ENCODE measurements around the gene GPR15.

The GPR15 gene

DNA sequence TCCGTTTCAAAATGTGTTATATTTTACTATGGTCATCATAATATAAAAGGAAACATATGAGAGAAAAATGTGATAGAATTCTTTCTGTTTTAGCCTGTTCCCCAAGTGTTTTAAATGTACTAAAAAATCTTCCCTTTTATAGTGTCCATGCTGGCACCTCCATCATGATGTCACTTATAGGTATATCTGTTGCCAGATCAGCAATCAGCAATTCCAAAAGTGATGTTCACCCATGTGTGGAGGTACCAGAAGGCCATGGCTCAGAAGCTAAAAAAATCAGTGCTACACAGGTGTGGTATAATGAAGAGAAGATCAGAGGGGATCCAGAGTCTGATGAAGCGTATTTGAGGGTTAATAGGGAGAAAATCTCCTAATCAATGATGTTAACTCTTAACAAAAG lies 1.1 kb upstream of the GPR15 start:
- no peak for DNase-seq (ENCODE audit: low read depth)

GRCh38 chr3:98532275-98532637 lies 478 bp downstream of the GPR15 start:
- no peak for DNase-seq (ENCODE audit: low read depth)

DNA sequence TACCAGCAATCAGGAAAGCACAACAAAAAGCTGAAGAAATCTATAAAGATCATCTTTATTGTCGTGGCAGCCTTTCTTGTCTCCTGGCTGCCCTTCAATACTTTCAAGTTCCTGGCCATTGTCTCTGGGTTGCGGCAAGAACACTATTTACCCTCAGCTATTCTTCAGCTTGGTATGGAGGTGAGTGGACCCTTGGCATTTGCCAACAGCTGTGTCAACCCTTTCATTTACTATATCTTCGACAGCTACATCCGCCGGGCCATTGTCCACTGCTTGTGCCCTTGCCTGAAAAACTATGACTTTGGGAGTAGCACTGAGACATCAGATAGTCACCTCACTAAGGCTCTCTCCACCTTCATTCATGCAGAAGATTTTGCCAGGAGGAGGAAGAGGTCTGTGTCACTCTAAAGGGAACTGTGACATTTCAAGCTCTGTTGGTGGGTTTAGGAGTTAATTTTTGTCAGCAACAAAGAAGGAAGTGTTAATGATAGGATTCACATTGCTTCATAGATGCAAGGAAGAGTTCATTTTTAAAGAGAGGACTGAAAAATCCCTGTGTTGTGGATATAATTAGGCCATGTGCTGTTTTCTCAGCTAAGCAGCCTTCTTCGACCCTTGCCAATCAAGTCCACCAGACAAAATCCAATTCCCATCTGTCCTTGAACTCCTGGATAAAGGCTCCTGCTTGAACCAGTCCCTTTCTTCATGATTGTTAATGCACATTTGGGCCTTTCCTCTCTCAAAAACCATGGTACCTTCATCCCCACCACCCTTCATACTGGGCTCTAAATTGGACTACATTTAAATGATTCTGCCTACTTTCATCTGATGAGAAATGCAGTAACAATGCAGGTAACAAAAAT lies 1.2 kb downstream of the GPR15 start:
- DNase-seq (ENCODE audit: low read depth): no peak

DNA sequence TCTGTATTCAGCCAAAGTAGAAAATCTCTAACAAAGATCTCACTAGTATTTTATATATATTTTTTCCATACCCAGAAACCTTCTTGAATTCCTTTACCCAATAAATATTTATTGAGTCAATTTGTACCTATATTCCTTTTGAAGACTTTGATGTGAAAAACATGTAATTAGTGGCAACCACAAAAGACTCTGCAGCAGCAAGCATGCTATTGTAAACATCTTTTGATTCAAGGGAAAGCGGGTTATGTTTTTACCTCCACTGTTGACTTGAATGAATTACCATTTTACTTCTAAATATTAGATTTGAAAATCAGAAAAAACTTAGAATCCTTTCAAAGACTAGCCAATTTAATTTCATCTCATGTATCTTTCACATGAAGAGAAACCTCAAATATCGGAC lies 2.4 kb downstream of the GPR15 start:
- no peak for DNase-seq (ENCODE audit: low read depth)

- DNase-seq (ENCODE audit: low read depth): no peak
Measured at GRCh38 chr3:98534734-98535133, 3.0 kb downstream of the GPR15 start.

DNA sequence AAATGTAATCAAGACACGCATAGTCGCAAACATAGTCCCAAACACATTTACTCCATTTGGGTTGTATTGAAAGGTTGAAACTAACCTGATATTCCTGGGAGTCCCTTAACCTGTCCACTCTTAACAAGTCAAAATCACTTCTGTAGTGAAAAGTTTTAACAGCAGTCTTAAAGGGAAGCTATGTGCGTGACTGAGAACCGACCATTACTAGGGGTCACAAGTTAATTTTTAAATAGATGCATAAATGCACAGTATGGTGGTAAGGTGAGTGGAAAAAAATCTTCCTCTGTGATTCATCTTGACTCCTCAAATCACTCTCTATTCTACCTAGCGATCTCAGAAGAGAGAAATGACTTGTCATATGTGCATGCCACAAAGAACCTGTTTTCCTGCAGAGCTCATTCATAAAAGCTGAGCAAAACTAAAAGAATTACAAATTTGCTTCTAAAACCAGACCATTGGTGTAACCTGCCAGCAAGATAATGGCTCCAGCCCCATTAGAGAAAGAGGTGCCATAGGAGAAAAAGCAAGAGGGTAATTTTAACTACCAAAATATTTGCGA lies 4.8 kb downstream of the GPR15 start:
- DNase-seq (ENCODE audit: low read depth): no peak

DNA sequence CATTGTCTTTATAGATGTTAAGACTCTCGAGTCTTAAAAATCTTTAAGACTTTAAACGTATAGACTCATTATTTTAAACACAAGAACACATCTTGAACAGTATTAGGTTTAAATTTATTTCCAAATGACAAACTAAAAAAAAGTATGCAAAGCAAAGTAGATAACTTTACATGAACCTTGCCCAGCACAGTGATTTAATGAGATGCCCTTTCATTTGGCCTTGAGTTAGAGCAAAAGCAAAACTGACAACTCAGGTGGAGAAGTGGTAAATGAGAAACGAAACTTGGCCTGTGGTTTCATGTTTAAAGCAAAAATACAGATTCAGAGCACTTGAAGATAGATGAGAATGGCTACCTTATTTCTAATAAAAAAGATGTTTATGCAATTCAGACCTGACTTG lies 8.6 kb downstream of the GPR15 start:
- DNase-seq (ENCODE audit: low read depth): no peak

- no peak for DNase-seq (ENCODE audit: low read depth)
Measured at GRCh38 chr3:98541695-98542094, 9.9 kb downstream of the GPR15 start.

DNA sequence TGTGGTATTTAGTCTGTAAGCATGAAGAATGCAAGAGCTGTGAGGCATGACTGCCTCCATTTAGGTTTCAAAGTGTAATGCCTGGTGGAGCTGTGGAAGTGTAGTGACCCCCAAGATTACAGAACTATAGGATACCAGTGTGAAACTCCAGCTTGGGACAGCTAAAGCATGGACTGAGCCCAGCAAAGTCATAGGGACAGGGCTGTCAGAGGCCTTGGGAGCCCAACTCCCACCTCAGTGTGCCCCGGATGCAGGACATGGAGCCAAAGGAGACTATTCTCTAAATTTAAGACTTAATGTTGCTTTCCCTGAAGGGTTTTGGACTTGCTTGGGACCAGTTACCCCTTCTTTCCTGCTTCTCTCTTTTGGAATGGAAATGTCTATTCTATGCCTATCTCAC lies 10.8 kb downstream of the GPR15 start:
- DNase-seq (ENCODE audit: low read depth): no peak

DNA sequence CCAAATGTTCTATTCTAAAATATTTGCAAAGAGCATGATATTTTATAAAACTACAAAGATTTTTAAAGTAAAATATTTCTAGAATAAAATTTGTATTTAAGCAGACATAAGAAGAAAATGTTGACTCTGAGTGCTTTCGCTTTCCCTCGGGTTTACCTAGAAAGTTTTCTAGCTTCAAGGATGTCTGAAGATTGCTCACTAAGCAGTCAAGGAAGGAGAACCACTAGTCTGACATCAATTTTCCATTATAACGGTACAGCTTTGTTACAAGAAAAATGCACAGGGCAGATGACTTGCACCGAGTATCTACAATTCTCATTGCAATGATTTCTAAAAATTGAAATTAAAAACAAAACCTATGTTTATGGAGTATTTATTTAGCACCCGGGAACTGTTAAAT lies 14.2 kb downstream of the GPR15 start:
- no peak for DNase-seq (ENCODE audit: low read depth)

GRCh38 chr3:98548544-98548943 lies 16.8 kb downstream of the GPR15 start:
- no peak for DNase-seq (ENCODE audit: low read depth)

- no peak for DNase-seq (ENCODE audit: low read depth)
Measured at GRCh38 chr3:98550833-98551232, 19.1 kb downstream of the GPR15 start.

- no peak for DNase-seq (ENCODE audit: low read depth)
Measured at GRCh38 chr3:98551236-98551635, 19.5 kb downstream of the GPR15 start.

- no peak for DNase-seq (ENCODE audit: low read depth)
Measured at GRCh38 chr3:98551754-98552153, 20.0 kb downstream of the GPR15 start.

DNA sequence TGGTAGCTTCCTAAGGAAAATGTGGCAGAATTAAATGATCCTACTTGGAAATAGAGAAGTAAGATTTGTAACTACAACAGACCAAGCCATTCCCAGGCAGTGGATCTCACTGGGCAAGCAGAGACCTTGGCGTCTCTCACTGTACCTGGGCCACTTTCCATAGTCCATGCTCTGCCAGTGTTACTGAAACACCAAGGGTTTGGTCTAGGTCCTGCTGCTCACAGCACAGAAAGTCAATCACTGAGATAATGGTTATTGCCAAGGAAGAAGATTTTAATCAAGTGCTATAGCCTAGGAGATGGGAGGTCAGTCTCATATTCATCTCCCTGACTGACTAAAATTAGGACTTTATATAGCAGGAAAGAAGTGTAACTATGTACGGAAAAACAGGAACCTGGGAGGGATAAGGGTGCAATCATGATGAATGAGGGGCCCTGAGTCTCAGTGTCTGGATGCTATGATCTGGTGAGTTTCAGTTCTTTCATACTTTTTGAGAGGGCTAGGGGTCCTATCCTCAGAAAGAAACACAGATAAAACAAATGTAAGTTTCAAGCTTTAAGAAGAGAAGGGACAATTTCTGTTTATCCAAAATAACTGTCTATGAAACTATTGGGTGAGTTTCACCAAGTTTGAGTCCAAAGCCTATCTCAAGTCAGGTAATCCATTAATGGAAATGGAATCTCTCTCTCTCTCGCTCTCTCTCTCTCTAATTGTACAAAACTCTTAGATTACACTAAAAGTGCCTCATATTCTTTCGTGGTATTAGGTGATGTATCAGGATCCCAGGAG lies 20.6 kb downstream of the GPR15 start:
- DNase-seq (ENCODE audit: low read depth): no peak

- no peak for DNase-seq (ENCODE audit: low read depth)
Measured at GRCh38 chr3:98553021-98553563, 21.3 kb downstream of the GPR15 start.

DNA sequence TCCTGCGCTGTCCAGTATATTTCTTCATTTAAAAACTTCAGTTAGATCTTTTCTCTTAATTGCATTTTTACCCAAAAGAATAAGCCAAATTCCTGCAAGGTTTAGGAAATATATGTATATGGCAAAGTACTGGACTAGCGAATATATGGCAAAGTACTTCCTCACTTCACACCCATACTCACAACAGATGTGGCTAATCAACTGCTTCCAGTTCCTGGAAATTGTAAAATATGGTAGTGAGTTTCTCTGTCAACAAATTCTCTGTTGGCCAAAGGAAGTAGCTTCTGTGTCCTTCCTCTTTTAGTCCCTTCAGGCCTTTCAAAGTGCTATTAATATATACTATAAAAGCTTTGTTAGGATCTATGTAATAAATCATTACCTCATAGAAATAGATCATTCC lies 22.0 kb downstream of the GPR15 start:
- no peak for DNase-seq (ENCODE audit: low read depth)

- DNase-seq (ENCODE audit: low read depth): no peak
Measured at GRCh38 chr3:98554580-98554979, 22.8 kb downstream of the GPR15 start.

DNA sequence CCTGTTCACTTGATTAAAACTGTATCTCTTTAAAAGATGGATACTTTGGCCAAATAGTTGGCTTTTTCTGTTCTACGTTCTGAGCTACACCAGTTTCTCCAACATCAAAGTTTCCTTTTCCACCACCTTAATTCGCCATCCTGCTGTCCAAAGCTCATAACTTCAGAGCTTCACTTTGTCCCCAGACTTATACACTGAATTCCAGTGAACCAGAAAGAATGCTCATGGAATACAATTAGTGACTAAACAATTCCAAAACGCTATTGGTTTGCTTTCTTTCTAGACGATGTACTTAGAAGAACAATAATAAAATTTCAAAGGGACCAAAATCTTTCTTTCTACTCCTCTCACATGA lies 23.2 kb downstream of the GPR15 start:
- no peak for DNase-seq (ENCODE audit: low read depth)

DNA sequence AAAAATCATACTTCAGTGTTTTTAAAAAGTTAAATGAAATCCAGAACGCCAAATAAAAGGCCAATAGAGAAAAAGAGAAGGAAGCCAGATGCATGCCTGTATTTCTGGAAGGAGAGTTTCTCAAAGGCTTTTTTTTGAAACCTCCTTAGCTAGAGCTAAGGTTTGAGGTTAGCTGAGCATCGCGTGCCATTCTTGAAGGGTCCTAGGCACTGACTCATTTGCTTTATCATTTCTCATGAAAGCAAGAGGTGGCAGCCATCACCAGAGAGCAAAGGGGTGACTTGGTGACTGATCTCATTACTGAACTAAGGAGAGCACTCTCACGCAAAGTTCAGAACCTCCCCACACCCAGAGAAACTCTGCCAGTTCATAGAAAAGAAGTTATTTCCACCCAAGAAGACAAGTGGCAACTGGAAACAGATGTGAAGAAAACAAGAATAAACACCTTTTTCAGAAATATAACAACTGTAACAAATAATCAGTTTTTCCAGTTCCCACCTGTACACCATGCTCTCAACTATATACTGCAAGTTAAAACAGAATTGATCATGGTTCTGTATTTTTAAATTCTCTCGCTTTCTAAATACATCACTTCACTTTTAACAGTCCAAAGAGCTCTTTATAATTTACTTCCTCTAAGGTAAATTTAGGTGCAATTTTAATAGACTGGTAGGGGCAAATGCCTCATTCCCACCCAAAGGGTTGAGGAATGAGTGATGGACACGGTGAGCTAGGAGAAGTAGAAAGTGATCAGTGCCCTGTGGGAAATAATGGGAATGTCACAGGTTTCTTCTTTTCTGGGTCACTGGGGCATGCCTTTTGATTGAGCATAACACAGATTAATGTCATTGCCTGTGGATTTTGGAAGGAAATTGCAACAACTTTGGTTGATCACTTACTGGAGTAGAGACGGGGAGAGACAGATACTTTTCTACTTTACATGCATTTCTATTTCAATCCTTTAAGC lies 24.7 kb downstream of the GPR15 start:
- DNase-seq (ENCODE audit: low read depth): peak; percentile 68

DNA sequence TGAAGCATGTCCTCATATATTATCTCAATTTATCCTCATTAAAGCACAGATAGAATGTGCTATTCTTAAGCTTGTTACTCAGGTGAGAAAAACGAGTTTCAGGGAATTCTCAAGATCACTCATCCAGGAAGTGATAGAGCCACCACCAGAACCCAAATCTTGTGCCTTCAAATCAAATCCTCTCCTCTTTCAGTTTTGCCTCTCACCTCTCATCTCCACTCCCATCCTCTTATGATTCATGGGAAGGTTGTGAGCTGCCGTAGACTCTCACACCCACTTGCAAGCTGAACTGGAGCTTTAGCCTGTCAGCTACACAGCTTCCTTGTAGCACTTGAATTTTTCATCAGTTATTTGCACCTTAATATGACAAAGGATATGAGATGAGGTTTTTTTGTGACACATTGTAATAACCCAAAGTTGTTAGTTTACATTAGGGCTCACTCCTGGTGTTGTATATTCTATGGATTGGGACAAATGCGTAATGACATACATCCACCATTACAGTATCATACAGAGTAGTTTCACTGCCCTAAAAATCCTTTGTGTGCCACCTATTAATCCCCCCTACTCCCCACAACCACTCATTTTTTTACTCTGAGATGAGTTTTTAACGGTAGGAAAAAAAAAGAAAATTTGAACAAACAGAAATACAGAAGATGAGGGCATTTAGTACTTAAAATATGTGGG lies 25.7 kb downstream of the GPR15 start:
- peak; percentile 56 for DNase-seq (ENCODE audit: low read depth)
